Measurements from ENCODE around the gene FOXN3.

FOXN3 gene

DNA sequence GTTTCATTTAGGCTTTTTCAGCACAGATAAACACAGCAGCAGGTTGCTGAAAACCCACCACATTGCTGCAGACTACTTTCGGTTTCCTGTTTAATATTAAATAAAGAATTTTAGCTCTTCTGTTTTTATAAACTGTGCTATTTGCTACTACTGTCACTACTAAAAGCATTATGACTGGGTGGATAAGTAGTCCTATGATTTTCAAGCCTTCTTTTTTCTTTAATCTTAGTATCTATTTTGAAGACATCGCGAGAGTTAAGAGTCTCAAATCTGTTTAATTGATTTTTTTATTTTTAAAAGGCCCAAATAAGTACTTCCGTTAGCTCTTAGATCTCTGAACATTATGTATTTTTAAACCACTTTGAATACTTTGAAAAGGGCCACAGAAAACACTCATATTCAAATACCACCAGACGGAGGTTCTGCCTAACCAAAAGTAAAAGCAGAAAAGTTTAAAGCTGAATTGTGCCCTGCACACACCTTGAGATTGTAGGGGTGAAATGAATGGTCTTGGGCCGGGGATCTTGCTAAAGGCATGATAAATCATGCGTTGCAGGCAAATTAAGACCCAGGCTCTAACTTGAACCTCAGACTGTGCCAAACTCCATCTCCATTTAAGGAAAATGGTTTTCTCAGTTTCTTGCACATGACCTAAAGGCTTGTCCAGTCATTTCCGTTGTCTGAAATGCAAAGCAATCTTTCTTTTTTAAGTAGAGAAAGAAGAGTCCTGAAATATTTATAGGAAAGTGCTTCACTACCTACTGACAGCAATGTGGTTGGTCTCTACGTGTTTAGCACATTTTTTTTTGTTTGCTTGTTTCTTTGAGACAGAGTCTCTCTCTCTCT lies 13.6 kb upstream of the FOXN3 start:
- no peak for DNase-seq

DNA sequence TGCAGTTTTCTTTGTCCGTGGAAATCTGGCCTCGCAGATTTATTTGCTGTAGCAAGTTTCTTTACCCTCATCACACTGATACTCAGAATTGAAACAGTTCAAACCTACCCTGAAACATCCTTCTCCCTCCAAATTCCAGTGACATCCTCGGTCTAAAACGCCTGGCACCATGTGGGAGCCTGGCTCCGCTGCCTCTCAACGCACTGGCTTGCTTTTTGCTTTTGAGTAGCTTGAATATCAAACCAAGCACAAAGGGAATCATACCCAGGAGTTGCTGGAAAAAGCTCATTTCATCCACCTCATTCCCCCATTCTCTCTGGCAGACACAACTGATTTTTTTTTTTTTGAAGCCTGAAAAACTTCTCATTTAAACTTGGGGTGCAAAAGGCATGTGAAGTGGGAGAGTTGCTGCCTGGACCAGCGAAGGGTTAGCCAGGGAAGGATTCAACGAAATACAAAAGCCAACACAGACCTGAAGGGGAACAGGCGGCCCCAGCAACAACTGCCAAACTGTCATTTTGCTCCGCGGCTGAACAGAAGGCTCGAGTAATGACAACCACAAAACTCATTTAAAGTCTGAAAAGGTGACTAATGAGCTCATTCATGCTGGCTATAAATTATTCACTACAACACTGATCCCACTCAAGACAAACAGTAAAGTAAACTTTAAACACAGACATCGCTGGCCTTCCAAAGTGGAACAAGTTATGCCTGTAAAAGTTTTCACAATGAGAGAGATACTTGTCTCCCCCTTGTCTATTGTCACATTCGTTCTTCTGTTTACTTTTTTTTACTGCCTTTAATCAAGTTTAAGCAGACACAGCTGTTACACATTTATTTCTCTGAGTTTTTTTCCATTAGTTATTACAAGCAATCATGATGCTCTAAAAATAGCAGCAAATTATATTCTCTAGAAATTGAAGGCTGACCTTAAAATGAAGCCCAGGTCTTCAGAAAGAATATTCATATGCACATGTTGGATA lies 12.5 kb upstream of the FOXN3 start:
- no peak for DNase-seq

DNA sequence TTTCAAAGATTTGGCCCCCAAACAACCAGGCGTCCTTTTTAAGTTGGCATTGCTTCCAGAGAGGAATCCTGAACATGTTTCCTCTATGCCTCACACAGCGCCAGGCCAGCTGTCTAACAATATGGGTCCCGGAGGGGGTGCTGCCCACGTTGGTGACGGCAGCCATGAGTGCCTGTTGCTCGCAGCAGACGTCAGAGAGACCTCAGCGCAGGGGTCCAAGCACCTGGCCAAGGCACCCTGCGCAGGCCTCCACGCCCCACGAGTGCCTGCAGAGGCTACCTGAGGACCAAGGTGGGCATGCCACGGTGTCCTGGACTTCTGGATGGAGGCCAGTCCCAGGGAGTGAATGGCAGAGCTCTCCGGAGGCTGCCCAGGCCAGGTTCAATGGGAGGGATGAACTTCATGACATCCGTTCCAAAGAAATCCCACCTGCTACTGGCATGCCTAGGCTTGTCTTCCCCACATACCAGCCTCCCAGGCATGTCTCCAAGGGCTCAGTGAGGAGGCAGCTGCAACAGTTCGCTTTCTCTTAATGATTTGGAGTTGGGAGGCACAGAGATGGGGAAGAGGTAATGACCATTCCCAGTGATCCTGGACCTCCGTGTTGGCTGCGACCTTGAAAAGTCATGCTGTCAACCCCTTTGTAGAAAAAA lies 11.6 kb upstream of the FOXN3 start:
- DNase-seq: no peak

DNA sequence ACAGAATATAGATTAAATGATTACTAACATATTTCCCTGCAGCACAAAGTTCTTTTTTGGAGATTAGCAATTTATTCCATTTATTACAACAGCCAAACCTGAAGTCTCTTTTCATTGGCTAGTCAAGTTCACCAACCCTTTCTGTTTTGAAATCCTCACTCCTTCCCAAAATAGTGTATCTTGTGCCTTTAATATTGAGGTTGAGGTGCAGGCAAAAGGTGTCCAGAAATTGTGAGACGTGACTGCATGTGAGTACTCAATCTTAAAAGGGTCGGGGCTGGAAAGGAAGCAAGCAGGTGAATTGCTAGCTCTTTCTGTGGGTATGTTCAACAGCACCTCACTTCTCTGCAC lies 11.1 kb upstream of the FOXN3 start:
- DNase-seq: no peak

DNA sequence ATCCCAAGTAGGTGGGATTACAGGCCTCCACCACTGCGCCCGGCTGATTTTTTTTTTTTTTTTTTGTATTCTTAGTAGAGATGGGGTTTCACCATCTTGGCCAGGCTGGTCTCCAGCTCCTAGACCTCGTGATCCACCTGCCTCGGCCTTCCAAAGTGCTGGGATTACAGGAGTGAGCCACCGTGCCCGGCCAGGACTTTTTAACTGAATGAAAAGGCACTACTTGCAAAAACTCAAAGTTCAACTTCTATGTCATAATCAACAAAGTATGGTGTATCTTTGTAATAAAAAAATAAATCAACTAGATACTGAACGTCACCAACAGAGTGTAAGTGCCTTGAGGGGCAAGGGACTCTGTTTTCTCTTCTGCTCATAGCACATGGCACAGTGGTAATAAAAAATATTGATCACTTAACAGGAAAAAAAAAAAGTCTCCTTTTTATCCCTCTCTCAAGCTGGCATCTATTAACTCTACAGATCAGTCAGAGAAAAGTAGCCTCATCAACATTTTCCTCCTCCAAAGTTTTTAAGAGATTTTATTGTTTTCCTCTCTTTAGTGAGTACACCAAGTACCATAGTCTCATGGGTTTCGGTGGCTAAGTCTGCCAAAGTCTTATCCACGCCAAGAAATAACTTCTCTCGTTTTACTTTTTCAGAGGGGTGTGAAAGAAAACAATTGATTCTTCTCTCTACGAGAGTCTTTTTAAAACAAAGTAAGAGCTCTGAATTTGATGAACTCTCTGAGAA lies 10.6 kb upstream of the FOXN3 start:
- DNase-seq: no peak

DNA sequence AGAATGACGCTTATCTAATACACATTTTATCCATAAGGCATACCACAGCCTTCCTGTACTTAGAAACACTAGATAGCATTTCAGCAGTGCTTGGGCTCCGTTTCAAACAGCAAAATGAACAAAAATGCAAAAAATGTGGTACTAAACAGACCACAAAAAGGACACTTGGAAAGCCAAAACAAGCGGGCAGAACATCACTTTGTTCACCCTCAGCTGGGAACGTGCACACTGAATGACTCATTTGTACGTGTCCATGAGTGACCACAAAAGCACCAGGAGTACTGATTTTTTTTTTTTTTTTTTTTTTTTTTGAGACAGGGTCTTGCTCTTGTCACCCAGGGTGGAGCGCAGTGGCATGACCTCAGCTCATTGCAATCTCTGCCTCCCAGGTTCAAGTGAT lies 8.9 kb upstream of the FOXN3 start:
- no peak for DNase-seq

DNA sequence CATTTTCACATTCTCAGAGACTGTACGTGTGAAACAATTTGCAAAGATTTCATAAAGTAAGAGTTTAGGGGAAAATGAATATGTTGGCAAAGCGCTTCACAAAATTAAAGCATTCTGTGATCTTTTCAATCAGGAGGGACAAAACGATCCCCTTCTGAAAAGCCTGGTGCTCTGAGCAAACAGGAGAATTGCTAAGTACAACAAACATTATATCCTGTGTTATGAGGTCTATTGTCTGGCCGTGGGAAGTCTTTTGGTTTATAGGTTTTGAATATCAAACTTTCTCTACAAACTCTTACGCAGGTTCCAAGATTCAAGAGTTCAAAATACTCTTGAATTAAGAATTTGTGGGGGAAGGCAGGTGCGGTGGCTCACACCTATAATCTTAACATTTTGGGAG lies 7.2 kb upstream of the FOXN3 start:
- DNase-seq: no peak

DNA sequence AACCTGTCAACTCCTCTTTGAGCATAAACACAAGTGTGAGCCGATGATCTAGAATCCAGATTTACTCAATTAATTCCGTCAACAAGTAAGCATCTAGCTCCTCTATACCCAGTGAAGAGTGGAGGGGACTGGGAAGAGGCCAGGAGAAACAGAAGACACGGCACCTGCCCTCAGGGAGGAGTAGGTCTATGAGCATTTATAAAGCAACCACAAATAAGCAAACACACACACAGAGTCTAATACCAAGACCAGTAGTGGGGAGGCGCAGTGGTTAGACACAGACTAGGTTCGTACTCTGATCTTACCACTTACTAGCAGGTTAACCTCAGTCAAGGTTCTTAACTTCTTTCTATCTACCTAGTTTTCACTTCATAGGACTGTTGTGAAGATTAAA lies 5.9 kb upstream of the FOXN3 start:
- DNase-seq: no peak

DNA sequence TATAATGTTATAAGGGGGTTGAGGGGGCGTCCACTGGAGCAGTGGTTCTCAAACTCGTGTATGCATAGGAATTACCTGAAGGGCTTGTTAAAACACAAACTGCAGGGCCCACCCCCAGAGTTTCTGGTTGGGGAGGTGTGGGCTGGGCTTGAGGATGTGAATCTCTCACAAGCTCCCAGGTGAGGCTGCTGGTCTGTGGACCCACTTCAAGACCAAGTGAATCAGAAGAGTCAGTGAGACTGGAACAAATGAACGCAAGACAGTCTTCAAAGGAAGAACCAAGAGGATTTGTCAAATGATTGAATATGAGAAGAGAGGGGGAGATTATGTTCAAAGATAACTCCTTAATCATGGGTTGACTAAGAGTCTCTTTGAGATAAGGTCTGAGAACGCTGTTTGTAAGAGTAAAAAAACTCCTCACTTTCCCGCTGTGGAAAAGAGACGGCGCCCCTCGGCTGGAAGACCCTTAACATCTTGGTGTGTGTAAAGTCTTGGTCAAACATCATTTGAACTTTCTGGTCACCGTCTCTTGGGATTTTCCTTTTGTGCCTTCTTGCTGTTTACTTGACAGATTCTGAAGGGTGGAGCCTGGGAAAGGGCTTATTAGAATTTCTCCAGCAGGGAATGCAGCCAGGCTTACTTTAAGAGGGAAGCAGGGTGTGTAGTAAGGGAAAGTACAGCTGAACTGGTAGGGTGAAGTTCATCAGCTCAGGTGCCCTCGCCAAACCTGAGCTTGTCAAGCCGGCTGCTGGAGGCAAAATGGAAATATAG lies 5.3 kb upstream of the FOXN3 start:
- no peak for DNase-seq

DNA sequence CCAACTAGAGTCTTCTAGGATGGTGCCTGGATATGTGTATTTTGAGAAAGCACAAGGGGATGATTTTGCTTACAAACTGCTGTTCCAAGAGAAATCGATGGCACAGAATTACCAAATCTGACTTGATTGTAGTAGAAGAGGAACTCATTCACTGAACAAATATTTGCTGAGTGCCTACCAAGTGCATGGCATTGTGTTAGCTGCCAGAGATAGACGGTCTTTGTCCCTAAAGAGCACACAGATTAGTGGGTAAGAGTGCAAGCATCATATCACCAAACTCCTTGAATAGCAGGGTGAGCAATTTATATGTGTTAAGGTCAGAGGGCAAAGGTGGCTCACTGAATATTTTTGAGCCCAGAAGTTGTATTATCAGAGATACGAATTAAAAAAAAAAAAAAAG lies 3.5 kb upstream of the FOXN3 start:
- no peak for DNase-seq

DNA sequence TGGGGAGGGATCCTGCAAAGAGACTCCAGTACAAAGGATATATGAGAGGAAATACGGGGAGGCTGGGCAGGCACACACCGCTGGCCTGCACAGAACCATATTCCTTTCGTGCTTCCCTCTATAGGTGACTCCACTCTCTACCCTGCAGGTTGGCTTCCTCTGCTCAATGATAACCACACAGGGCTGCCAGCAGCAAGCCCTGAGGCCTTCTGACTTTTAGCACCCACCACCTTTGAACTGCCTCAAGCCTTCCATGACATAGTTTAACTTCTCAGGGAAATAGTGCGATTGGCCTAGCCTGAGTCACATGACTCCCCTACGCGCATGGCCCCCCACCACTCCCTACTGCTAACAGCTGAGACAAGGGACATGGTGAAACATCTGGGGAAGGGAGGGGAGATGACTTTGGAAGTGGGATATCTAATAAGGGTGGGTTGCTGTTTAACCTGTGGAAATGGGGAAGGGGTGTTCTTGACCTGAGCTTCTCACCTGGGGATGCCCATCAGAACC lies 3.0 kb upstream of the FOXN3 start:
- no peak for DNase-seq

DNA sequence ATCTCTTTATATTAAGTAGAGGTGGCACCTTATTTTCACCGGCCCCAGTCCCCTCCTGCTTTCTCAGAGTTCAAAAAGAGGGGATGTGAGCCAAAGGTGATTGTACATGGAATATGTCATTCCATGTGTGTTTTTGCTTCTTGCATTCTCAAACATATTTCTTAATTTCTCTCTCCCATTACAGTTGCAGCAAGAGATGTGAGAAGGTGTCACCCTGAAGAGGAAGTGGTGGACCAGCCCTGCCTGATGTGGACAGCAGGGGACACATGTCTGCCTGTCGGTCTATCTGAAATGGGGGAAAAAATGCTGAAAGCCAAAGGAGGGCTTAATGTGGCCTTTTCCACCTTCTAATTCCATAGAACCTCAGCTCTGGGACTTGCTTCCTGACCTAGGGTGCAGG lies 1.9 kb upstream of the FOXN3 start:
- no peak for DNase-seq

DNA sequence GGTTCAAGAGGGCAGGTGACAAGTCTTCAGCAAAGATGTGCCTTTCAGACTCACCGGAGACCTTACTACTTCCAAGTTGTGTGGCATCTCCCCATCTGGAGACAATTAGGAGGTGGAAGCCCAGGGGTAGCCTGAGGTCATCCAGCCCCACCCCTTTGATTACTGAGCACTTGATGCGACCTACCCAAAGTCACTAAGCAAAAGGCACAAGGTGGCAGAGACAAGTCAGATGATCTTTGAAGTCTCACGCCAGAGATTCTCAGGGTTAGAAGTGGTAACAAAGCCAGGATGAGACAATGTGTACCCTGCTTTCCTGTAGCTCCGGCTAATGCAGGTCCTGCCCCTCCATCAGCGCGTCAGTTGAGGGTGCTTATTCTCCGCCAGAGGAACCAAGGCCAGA lies 1.4 kb upstream of the FOXN3 start:
- no peak for DNase-seq

DNA sequence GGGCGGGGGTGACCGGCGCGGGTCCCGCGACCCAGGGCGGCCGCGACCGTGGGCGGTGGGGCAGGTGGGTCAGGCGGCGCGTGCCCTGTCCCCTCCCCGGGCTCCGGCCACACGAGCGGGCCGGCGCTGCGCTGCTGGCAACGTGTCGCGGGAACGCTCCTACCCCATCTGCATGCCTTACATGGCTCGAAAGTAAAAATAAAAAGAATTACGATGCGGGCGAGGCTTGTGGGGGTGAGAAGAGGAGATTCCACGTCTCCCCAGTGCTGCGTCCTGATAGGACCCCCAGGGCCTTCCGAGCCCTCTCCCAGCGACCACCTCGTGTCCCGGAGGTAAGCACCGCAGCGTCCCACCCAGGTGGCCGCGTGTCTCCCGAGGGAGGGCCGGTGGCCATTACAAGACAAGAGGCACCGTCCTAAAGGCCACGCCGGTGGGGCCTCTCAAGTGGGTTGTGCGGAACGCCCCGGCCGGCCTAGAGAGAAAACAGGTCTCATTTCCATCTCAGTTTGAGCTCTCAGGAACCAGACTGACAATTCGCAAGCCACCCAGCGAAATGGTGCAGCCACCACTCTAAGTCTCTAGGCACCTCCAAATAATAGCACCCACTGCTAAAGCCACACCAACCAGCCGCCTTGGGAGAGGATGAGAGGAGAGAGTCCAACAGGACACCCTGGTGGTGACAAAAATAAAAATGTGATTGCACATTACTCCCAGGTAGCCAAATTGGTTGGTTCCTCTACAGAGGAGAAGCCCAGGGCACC lies 612 bp upstream of the FOXN3 start:
- peak; percentile 41 for DNase-seq

DNA sequence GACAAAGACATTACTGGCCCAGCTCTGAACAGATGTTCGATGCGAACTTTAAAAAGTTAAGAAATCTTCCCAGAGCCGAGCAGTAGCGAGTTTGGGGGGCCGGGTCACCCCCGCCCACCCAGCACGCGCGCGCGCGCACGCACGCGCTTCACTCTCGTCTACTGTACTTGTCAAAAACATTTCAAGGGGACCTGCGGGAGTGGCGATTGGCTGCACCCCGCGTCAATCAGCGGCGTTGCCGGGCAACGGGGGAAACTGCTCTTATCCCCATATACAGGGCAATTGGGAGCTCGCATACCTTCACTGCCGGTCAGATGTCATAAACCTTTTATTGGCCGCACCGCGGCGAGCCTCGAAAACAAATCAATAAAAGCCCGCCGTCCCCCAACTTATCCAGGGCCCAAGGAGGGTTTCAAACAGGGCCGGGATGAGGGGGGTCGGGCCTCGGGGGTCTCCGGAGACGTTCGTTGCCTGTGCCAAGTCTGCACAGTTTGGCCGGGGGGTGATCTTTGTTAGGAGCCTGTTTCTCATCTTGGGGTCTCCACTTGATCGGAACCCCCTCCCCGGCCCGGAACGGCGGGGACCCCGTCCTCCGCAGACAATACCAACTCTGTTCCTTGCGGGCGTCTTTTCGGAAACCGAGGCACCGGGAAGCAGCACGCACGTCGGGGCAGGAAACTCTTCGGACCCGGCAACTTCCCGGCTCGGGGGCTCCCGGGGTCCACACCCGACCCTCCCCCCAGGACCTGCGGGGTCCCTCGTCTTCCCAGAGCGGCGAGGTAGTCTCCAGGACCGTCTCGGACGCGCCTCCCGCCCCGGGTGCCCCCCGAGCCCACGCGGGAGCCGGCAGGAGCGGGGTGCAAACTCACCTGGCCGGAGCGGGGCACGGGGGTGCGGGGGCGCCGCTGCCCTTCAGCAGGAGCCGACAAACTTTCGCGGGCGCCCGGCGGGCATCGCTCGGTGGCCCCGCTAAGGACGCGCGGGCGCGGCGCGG lies 734 bp downstream of the FOXN3 start:
- peak; percentile 98 for DNase-seq

DNA sequence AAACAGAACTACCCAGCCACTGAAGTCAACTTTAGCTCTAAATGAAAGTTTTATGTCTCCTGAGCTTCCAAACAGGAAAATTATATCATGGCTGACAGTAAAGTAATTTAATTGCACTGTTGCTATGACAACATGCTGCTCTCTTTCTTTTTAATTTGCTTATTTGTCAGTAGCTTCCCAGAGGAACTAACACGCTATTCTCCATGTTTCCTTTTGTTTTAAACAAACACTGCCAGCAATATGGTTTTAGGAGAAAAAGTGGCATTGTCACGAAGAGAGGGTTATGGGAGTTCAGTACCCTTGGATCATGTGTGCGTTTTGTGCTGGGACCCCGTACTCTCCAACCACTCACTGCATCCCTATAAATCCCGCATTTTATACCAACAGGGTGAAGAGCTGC lies 1.9 kb downstream of the FOXN3 start:
- no peak for DNase-seq

DNA sequence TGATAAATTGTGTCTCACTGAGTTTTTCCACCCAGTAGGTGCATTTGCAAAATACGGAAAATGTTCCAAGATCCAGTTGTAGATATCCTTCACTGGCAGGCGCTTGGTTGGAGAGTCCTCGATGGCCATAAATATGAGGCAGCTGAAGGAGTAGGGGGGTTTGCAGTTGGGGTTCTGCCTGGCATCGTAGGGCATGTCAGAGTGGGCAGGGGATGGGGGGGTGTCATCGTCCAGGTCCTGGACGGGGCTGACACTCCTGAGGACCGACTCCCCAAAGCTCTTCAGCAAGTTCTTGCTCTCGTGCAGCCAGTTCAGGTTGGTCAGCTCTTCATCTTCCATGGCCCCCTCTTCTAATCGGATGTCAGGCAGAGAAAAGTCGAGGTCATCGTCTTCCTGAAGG lies 5.1 kb downstream of the FOXN3 start:
- no peak for DNase-seq

DNA sequence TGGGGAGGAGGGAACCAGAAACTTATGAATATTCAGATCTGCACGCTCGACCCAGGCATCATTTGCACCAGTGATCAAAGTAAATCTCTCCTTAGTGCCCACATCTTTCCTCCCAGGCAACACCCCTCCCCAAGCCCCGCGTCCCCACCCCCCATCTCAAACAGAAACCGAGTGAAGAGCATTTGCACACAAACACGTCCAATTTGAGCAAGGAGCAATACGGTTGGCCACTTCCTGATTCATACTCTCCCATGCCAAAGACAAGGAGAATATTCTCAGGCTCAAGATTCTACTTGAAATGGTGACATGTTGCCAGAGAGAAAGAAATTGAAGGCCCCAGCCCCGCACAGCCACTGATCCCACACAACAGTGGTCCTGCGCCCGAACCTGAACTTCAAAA lies 7.1 kb downstream of the FOXN3 start:
- no peak for DNase-seq

DNA sequence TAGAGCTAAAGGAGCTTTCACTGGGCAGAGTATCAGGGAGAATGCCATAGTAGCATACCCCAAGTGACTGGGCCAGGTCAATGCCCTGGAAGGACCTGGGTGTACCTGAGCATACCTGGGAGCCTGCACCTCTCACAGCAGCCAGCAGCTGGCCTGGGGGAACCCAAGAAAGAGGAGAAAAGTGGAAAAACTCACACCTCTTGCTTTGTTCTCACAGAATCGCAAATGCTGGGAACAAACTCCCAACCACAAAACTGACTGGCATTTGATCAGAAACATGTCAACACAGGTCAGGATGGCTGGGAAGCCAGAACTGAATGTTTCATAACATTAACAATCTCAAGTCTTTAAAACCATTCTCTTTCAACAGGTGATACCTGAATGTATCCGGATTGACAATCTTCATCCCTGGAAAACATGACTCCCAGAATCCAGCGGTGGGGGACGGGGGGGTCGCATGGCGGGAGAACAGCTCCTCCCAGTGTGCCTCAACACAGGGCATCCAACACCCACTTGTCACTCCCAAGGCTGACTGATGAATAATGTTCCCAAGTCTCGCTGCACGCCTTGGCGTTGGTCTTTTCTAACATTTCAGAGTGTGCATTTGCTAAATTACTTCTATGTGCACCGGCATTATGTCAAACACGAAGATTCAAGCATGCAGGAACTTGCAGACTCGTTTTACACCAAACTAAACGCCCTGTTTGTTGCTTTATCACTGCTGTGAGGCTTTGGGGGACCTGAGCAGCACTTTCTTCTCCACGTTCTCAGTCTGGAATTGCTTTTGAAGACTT lies 7.9 kb downstream of the FOXN3 start:
- DNase-seq: no peak
